Neuronal stem cell (in vitro differentiated cells): ENCODE measurements around the gene FLRT2. TPM values are rescaled to one million over a fixed set of nuclear protein-coding genes. Genes with fewer than 3 reads are reported as not detected.

Experiments
- DNase-seq: peaks from one replicate; pipeline ENCODE4 v3.0.0-alpha.2; 2013; ENCODE audit warnings: low spot score
- H2AFZ ChIP-seq: one replicate; pipeline ENCODE4 v1.6.1; 2013; ENCODE audit warnings: mild to moderate bottlenecking, low read length, inconsistent platforms
- H2AK5ac ChIP-seq: 2 replicates; pipeline ENCODE4 v1.6.1; 2013; ENCODE audit warnings: low read depth, mild to moderate bottlenecking, inconsistent platforms, low read length, moderate library complexity, mixed read lengths
- H2BK120ac ChIP-seq: 2 replicates; pipeline ENCODE4 v1.6.1; 2013; ENCODE audit warnings: low read depth, mild to moderate bottlenecking, inconsistent platforms, low read length, moderate library complexity, mixed read lengths
- H2BK12ac ChIP-seq: one replicate; pipeline ENCODE4 v1.6.1; 2013; ENCODE audit warnings: low read length, inconsistent platforms
- H2BK15ac ChIP-seq: 2 replicates; pipeline ENCODE4 v1.6.1; 2013; ENCODE audit warnings: mild to moderate bottlenecking, low read length, inconsistent platforms, mixed read lengths
- H2BK5ac ChIP-seq: one replicate; pipeline ENCODE4 v1.6.1; 2013; ENCODE audit warnings: inconsistent platforms, mild to moderate bottlenecking, low read length, moderate library complexity
- H3K14ac ChIP-seq: one replicate; pipeline ENCODE4 v1.6.1; 2013; ENCODE audit warnings: low read length, inconsistent platforms
- H3K18ac ChIP-seq: 2 replicates; pipeline ENCODE4 v1.6.1; 2013; ENCODE audit warnings: low read length, inconsistent platforms
- H3K23ac ChIP-seq: 2 replicates; pipeline ENCODE4 v1.6.1; 2013; ENCODE audit warnings: low read depth, mild to moderate bottlenecking, mixed read lengths, low read length, inconsistent platforms; ENCODE audit not compliant: poor library complexity
- H3K27ac ChIP-seq: replicated peaks from 3 replicates; pipeline ENCODE4 v1.5.1; 2013; ENCODE audit warnings: low read length, inconsistent platforms
- H3K27me3 ChIP-seq, 3 experiments: 2 replicates each; pipeline ENCODE4 v1.6.1; 2013; ENCODE audit warnings: low read length in 3 of 3, mild to moderate bottlenecking in 2 of 3, inconsistent platforms in 1 of 3, low read depth in 1 of 3, mixed read lengths in 1 of 3, moderate library complexity in 1 of 3; ENCODE audit not compliant: control insufficient read depth in 3 of 3, insufficient read depth in 3 of 3
- H3K36me3 ChIP-seq, 2 donors: replicated peaks in 1 of 2; 2 replicates each; pipeline ENCODE4 v1.6.1; 2013; ENCODE audit warnings: low read length in 2 of 2; ENCODE audit not compliant: control insufficient read depth in 2 of 2, insufficient read depth in 2 of 2
- H3K4ac ChIP-seq: 2 replicates; pipeline ENCODE4 v1.6.1; 2013; ENCODE audit warnings: inconsistent platforms, mild to moderate bottlenecking, low read length, moderate library complexity
- H3K4me1 ChIP-seq, 2 donors: 1 replicate in 1 of 2; 2 replicates in 1 of 2; pipeline ENCODE4 v1.6.1; 2013; ENCODE audit warnings: low read length in 2 of 2, low read depth in 1 of 2; ENCODE audit not compliant: control insufficient read depth in 2 of 2, insufficient read depth in 1 of 2
- H3K4me2 ChIP-seq: one replicate; pipeline ENCODE4 v1.6.1; 2013; ENCODE audit warnings: mild to moderate bottlenecking, low read length, inconsistent platforms; ENCODE audit not compliant: insufficient read depth, poor library complexity, severe bottlenecking
- H3K4me3 ChIP-seq, 2 donors: 2 replicates each; pipeline ENCODE4 v1.5.1; 2013; ENCODE audit warnings: low read length in 2 of 2, mild to moderate bottlenecking in 2 of 2, inconsistent platforms in 1 of 2, moderate library complexity in 1 of 2
- H3K79me1 ChIP-seq: one replicate; pipeline ENCODE4 v1.6.1; 2013; ENCODE audit warnings: low read depth, mild to moderate bottlenecking, inconsistent platforms, low read length, moderate library complexity
- H3K9ac ChIP-seq: one replicate; pipeline ENCODE4 v1.6.1; 2013; ENCODE audit warnings: mild to moderate bottlenecking, low read depth, low read length, inconsistent platforms; ENCODE audit not compliant: poor library complexity
- H3K9me3 ChIP-seq, 2 donors: replicated peaks in 1 of 2; 2 replicates each; pipeline versions ENCODE3 to v1.6.1; 2013; ENCODE audit warnings: low read length in 2 of 2, mild to moderate bottlenecking in 2 of 2, inconsistent platforms in 1 of 2, low read depth in 1 of 2, mixed read lengths in 1 of 2, moderate library complexity in 1 of 2; ENCODE audit not compliant: control insufficient read depth in 2 of 2, insufficient read depth in 1 of 2
- H4K8ac ChIP-seq: one replicate; pipeline ENCODE4 v1.6.1; 2013; ENCODE audit warnings: low read depth, mild to moderate bottlenecking, inconsistent platforms, low read length, moderate library complexity
- H4K91ac ChIP-seq: one replicate; pipeline ENCODE4 v1.6.1; 2013; ENCODE audit warnings: low read length, low read depth, mild to moderate bottlenecking, inconsistent platforms; ENCODE audit not compliant: poor library complexity
- WGBS, 2 donors: extraction: QIAGEN DNeasy Blood & Tissue Kit; methylation state at CpG; one replicate each; pipeline ENCODE4 v1.1.7; 2013; ENCODE audit warnings: missing lambda C conversion rate in 2 of 2, mixed read lengths in 1 of 2; ENCODE audit not compliant: insufficient read length in 2 of 2, insufficient replicate concordance in 1 of 2; ENCODE audit errors: extremely low coverage in 2 of 2; 5-methylcytosine and 5-hydroxymethylcytosine counted together
- polyA plus RNA-seq, 2 experiments: library from polyadenylated mRNA; stranded (reverse); fragments of 200-250 nt; gene quantifications; one replicate each; pipeline ENCODE4 v1.2.3, GENCODE V29; 2013

FLRT2 gene
- 5.2 TPM for polyA plus RNA-seq (2013, experiment 1 of 2)
- 5.2 TPM for polyA plus RNA-seq (2013, experiment 2 of 2)

- Histone ChIP-seq H3K27ac (no peak within 1 kb of the TSS), H2BK12ac (no peak within 1 kb of the TSS), H3K4me1 (peaks cover 0 to 14% of the 10 kb centered on the region in 2 donors), H3K79me1 (no peaks in the 10 kb centered on the region), H3K36me3 (no peaks in the 10 kb centered on the region), H4K8ac (no peak within 1 kb of the TSS), H2AFZ (peak within 1 kb of the TSS; percentile 96), H3K4ac (no peak within 1 kb of the TSS), H3K14ac (no peak within 1 kb of the TSS), H2BK120ac (no peak within 1 kb of the TSS), H3K23ac (no peak within 1 kb of the TSS), H3K9ac (peak within 1 kb of the TSS; percentile 46), H3K9me3 (no peaks in the 10 kb centered on the region), H4K91ac (no peak within 1 kb of the TSS), H2AK5ac (no peak within 1 kb of the TSS), H3K27me3 (peaks cover 2 to 57% (median 35%) of the 10 kb centered on the region in 3 experiments), H3K18ac (peak within 1 kb of the TSS; percentile 50), H2BK5ac (no peak within 1 kb of the TSS), H2BK15ac (no peak within 1 kb of the TSS), H3K4me2 (peak within 1 kb of the TSS; percentile 93), H3K4me3 (peak within 1 kb of the TSS; percentile 56 to 82)
- no CpG with 5 or more reads among the region's 57 CpGs for WGBS, 2 donors
- peak; percentile 23 for DNase-seq
Observed at GRCh38 chr14:85529803-85530574, at the start of gene FLRT2. Gene FLRT2 (plus strand): TSS chr14:85530144. CDS start chr14:85621515, 91,371 bp downstream.

GRCh38 chr14:85481471-85481870 is 48.5 kb upstream of the FLRT2 start:
- no peak overlapping the region for H3K4me2 ChIP-seq
- H2BK120ac ChIP-seq: no peak overlapping the region
- no peak overlapping the region for H2AFZ ChIP-seq
- H3K27me3 ChIP-seq: no peaks in the 10 kb centered on the region
- no peak overlapping the region for H2BK15ac ChIP-seq
- H3K79me1 ChIP-seq: no peaks in the 10 kb centered on the region
- H4K91ac ChIP-seq: no peak overlapping the region
- H3K18ac ChIP-seq: no peak overlapping the region
- no peaks in the 10 kb centered on the region for H3K9me3 ChIP-seq
- H3K36me3 ChIP-seq: no peaks in the 10 kb centered on the region
- H3K14ac ChIP-seq: no peak overlapping the region
- H2AK5ac ChIP-seq: no peak overlapping the region
- no peak overlapping the region for H3K4ac ChIP-seq
- no peak overlapping the region for H4K8ac ChIP-seq
- no peak for DNase-seq
- H3K27ac ChIP-seq: no peak overlapping the region
- no peak overlapping the region for H3K23ac ChIP-seq
- no peak overlapping the region for H3K9ac ChIP-seq
- no peak overlapping the region for H2BK12ac ChIP-seq
- no CpG with 5 or more reads among the region's 3 CpGs for WGBS, 2 donors
- H2BK5ac ChIP-seq: no peak overlapping the region
- H3K4me1 ChIP-seq: no peaks in the 10 kb centered on the region
- H3K4me3 ChIP-seq: no peak overlapping the region

- no peak overlapping the region for H2BK12ac ChIP-seq
- no peaks in the 10 kb centered on the region for H3K9me3 ChIP-seq
- H2AFZ ChIP-seq: no peak overlapping the region
- WGBS, 2 donors: no CpG with 5 or more reads among the region's 4 CpGs
- no peak for DNase-seq
- no peak overlapping the region for H2AK5ac ChIP-seq
- H4K8ac ChIP-seq: no peak overlapping the region
- no peaks in the 10 kb centered on the region for H3K4me1 ChIP-seq
- H3K4me3 ChIP-seq: no peak overlapping the region
- H2BK15ac ChIP-seq: no peak overlapping the region
- no peak overlapping the region for H3K9ac ChIP-seq
- no peak overlapping the region for H3K4me2 ChIP-seq
- H3K27me3 ChIP-seq: no peaks in the 10 kb centered on the region
- H2BK120ac ChIP-seq: no peak overlapping the region
- no peak overlapping the region for H4K91ac ChIP-seq
- H3K23ac ChIP-seq: no peak overlapping the region
- no peaks in the 10 kb centered on the region for H3K36me3 ChIP-seq
- H3K14ac ChIP-seq: no peak overlapping the region
- H3K27ac ChIP-seq: no peak overlapping the region
- no peak overlapping the region for H3K18ac ChIP-seq
- no peak overlapping the region for H2BK5ac ChIP-seq
- H3K79me1 ChIP-seq: no peaks in the 10 kb centered on the region
- H3K4ac ChIP-seq: no peak overlapping the region
Observed at GRCh38 chr14:85482552-85482951, 47.4 kb upstream of the FLRT2 start.

GRCh38 chr14:85483037-85483436 is 46.9 kb upstream of the FLRT2 start:
- H3K14ac ChIP-seq: no peak overlapping the region
- WGBS, 2 donors: no CpG with 5 or more reads among the region's 2 CpGs
- H3K36me3 ChIP-seq: no peaks in the 10 kb centered on the region
- no peak overlapping the region for H3K4me2 ChIP-seq
- no peak overlapping the region for H2BK12ac ChIP-seq
- H3K9me3 ChIP-seq: no peaks in the 10 kb centered on the region
- no peak overlapping the region for H3K4ac ChIP-seq
- no peak overlapping the region for H3K9ac ChIP-seq
- H2AFZ ChIP-seq: no peak overlapping the region
- no peak overlapping the region for H3K27ac ChIP-seq
- H3K4me1 ChIP-seq: no peaks in the 10 kb centered on the region
- H4K91ac ChIP-seq: no peak overlapping the region
- DNase-seq: no peak
- H2BK5ac ChIP-seq: no peak overlapping the region
- H3K79me1 ChIP-seq: no peaks in the 10 kb centered on the region
- H3K4me3 ChIP-seq: no peak overlapping the region
- H3K27me3 ChIP-seq: no peaks in the 10 kb centered on the region
- no peak overlapping the region for H2BK15ac ChIP-seq
- no peak overlapping the region for H4K8ac ChIP-seq
- H2BK120ac ChIP-seq: no peak overlapping the region
- H3K18ac ChIP-seq: no peak overlapping the region
- H3K23ac ChIP-seq: no peak overlapping the region
- no peak overlapping the region for H2AK5ac ChIP-seq
